HepG2 (cell line): ENCODE results near the gene HLA-DOA. TPM values are rescaled to one million over a fixed set of nuclear protein-coding genes. Genes with fewer than 3 reads are reported as not detected.
A peak's percentile ranks its signal among the peaks of the same experiment; 100 is the strongest.

ENCODE experiments used
- CERS6 ChIP-seq: sonication (generic); formaldehyde crosslinking; IDR thresholded peaks from 2 replicates; pipeline ENCODE4 v1.5.0; 2020; ENCODE audit warnings: missing genetic modification reagents
- KDM5A ChIP-seq: fragments of 200-600 bp; sonication (generic); IDR thresholded peaks from 2 replicates; pipeline ENCODE4 v1.7.0; 2018; ENCODE audit warnings: antibody characterized with exemption, mild to moderate bottlenecking, low read length, borderline replicate concordance
- PHB2 ChIP-seq: fragments of 450-650 bp; IDR thresholded peaks from 2 replicates; pipeline ENCODE4 v1.6.1; 2018; ENCODE audit not compliant: partially characterized antibody
- PRDM4 ChIP-seq: sonication (generic); formaldehyde crosslinking; IDR thresholded peaks from 2 replicates; pipeline ENCODE4 v1.9.0; 2021; ENCODE audit warnings: missing genetic modification reagents, borderline replicate concordance
- SMARCC2 ChIP-seq: fragments of 450-650 bp; IDR thresholded peaks from 2 replicates; pipeline ENCODE4 v1.6.1; 2017; ENCODE audit warnings: antibody characterized with exemption, mild to moderate bottlenecking
- ZIK1 ChIP-seq: sonication (generic); formaldehyde crosslinking; IDR thresholded peaks from 2 replicates; pipeline ENCODE4 v1.5.0; 2020; ENCODE audit warnings: mild to moderate bottlenecking, low read depth, missing genetic modification reagents, borderline replicate concordance
- ZMAT5 ChIP-seq: sonication (generic); formaldehyde crosslinking; IDR thresholded peaks from 2 replicates; pipeline ENCODE4 v1.5.0; 2020; ENCODE audit warnings: mild to moderate bottlenecking, low read depth, missing genetic modification reagents, borderline replicate concordance
- ZMYM3 ChIP-seq: sonication (generic); formaldehyde crosslinking; IDR thresholded peaks from 2 replicates; pipeline ENCODE4 v1.5.1; 2020; ENCODE audit warnings: mild to moderate bottlenecking, missing genetic modification reagents
- ZNF562 ChIP-seq: sonication (generic); formaldehyde crosslinking; IDR thresholded peaks from 2 replicates; pipeline ENCODE4 v1.8.0; 2022; ENCODE audit warnings: missing genetic modification reagents, borderline replicate concordance
- ZNF589 ChIP-seq: sonication (generic); formaldehyde crosslinking; conservative IDR thresholded peaks from 2 replicates; pipeline ENCODE4 v1.8.0; 2022; ENCODE audit warnings: mild to moderate bottlenecking, moderate library complexity, missing genetic modification reagents
- ZNF724P ChIP-seq: sonication (generic); formaldehyde crosslinking; IDR thresholded peaks from 2 replicates; pipeline ENCODE4 v1.8.0; 2022; ENCODE audit warnings: missing genetic modification reagents, borderline replicate concordance
- ZSCAN29 ChIP-seq: sonication (generic); formaldehyde crosslinking; conservative IDR thresholded peaks from 2 replicates; pipeline ENCODE4 v1.4.0; 2020; ENCODE audit warnings: mild to moderate bottlenecking, missing genetic modification reagents
- polyA plus RNA-seq, 8 experiments: library from polyadenylated mRNA; depleted of rRNA in 3 of 8; stranded (reverse) in 7 of 8; unstranded in 1 of 8; fragments of >200 nt; fragmentation: Illumina TruSeq in 4 of 8; extraction: Trizol in 4 of 8; gene quantifications; 2 replicates each; pipeline versions ENCODE4 v1.2.1 to v1.2.3, GENCODE V29; 2011 to 2016; ENCODE audit warnings: low read depth in 4 of 8, missing spikeins in 1 of 8, mixed read lengths in 1 of 8; ENCODE audit not compliant: insufficient read depth in 1 of 8
- total RNA-seq, 5 experiments: library from RNA; depleted of rRNA; stranded (reverse); fragments of >200 nt; fragmentation: Illumina TruSeq; extraction: Trizol; gene quantifications; 2 replicates each; pipeline ENCODE4 v1.2.3, GENCODE V29; 2016; ENCODE audit warnings: low read depth in 1 of 5
- TF ChIP-seq, protein P1 (sequence below): sonication (generic); formaldehyde crosslinking; IDR thresholded peaks from 2 replicates; pipeline ENCODE4 v1.5.0; 2020; ENCODE audit warnings: mild to moderate bottlenecking, missing genetic modification reagents
- TF ChIP-seq, protein P2 (sequence below): sonication (generic); formaldehyde crosslinking; IDR thresholded peaks from 2 replicates; pipeline ENCODE4 v1.8.1; 2023; ENCODE audit warnings: mild to moderate bottlenecking, missing genetic modification reagents
- TF ChIP-seq, protein P3 (sequence below): sonication (generic); formaldehyde crosslinking; IDR thresholded peaks from 2 replicates; pipeline ENCODE4 v1.4.0; 2020; ENCODE audit warnings: low read depth, missing genetic modification reagents

The HLA-DOA gene
- total and polyA plus RNA-seq, 2 of the 13 experiments (the other 11 are each of a cell fraction or from before 2014, with no cell fraction given): 0.03 to 0.09 TPM

DNA sequence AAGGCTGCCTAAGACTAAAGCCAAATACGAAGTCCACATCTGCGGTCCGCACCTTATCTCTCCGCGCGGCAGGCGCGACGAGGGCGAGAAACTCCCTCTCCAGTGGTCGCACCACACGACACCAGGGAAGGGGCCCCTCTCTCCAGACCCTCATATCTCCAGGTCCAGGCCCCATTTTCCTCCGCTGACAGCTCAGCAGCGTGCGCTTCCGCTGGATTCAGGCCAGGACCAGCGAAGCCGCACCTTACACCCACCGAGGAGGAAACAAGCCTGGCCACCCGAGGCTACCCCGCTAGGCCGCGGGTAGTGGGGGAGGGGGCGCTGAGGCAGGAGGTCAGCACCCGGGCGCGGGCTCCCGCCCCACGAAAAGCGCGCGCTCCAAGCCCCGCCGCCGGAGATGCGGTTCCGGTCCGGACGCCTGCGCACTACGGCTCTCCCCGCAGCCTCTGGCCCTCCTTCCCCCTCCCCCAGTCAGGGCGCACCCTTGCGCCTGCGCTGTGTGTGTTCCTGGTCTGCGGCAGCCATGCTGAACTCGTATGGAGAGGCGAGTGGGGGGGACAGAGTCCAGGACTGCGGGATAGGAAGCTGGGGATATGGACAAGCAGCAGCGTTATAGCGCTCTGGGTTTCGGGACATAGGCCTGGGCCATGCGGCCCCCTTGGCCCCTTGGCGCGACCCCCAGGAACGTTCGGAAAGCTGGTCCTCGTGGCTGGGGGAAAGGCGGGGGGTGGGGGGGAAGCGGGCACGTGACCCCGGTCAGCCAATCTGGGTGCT is 41.1 kb downstream of the HLA-DOA start, which contains the start of gene BRD2 (continued):
- TF ChIP-seq, protein P1, sequence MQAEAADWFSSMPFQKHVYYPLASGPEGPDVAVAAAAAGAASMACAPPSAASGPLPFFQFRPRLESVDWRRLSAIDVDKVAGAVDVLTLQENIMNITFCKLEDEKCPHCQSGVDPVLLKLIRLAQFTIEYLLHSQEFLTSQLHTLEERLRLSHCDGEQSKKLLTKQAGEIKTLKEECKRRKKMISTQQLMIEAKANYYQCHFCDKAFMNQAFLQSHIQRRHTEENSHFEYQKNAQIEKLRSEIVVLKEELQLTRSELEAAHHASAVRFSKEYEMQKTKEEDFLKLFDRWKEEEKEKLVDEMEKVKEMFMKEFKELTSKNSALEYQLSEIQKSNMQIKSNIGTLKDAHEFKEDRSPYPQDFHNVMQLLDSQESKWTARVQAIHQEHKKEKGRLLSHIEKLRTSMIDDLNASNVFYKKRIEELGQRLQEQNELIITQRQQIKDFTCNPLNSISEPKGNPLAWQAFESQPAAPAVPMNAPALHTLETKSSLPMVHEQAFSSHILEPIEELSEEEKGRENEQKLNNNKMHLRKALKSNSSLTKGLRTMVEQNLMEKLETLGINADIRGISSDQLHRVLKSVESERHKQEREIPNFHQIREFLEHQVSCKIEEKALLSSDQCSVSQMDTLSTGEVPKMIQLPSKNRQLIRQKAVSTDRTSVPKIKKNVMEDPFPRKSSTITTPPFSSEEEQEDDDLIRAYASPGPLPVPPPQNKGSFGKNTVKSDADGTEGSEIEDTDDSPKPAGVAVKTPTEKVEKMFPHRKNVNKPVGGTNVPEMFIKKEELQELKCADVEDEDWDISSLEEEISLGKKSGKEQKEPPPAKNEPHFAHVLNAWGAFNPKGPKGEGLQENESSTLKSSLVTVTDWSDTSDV: peak; percentile 98; the same call in 1 of the 2 replicates
- TF ChIP-seq ZNF589 (CRISPR knock-in tag) (peak; percentile 92; the same call in 1 of the 2 replicates), ZMAT5 (no peak), CERS6 (no peak), ZNF724P (peak; percentile 99), ZMYM3 (peak; percentile 70; the same call in 1 of the 2 replicates), ZIK1 (no peak; the same call in 1 of the 2 replicates), SMARCC2 (no peak), PRDM4 (no peak), PHB2 (no peak), ZSCAN29 (peak; percentile 80; the same call in 1 of the 2 replicates), ZNF562 (CRISPR knock-in tag) (no peak), KDM5A (no peak; the same call in 1 of the 2 replicates)
- TF ChIP-seq, protein P2, sequence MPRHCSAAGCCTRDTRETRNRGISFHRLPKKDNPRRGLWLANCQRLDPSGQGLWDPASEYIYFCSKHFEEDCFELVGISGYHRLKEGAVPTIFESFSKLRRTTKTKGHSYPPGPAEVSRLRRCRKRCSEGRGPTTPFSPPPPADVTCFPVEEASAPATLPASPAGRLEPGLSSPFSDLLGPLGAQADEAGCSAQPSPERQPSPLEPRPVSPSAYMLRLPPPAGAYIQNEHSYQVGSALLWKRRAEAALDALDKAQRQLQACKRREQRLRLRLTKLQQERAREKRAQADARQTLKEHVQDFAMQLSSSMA: peak; percentile 91
- TF ChIP-seq, protein P3, sequence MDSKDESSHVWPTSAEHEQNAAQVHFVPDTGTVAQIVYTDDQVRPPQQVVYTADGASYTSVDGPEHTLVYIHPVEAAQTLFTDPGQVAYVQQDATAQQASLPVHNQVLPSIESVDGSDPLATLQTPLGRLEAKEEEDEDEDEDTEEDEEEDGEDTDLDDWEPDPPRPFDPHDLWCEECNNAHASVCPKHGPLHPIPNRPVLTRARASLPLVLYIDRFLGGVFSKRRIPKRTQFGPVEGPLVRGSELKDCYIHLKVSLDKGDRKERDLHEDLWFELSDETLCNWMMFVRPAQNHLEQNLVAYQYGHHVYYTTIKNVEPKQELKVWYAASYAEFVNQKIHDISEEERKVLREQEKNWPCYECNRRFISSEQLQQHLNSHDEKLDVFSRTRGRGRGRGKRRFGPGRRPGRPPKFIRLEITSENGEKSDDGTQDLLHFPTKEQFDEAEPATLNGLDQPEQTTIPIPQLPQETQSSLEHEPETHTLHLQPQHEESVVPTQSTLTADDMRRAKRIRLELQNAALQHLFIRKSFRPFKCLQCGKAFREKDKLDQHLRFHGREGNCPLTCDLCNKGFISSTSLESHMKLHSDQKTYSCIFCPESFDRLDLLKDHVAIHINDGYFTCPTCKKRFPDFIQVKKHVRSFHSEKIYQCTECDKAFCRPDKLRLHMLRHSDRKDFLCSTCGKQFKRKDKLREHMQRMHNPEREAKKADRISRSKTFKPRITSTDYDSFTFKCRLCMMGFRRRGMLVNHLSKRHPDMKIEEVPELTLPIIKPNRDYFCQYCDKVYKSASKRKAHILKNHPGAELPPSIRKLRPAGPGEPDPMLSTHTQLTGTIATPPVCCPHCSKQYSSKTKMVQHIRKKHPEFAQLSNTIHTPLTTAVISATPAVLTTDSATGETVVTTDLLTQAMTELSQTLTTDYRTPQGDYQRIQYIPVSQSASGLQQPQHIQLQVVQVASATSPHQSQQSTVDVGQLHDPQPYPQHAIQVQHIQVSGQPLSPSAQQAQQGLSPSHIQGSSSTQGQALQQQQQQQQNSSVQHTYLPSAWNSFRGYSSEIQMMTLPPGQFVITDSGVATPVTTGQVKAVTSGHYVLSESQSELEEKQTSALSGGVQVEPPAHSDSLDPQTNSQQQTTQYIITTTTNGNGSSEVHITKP (CRISPR knock-in tag): 0 out of 2 replicates have a peak, but pooled peaks have one; percentile 44
